Activated T-helper 9 cell treated with anti-CD3 and anti-CD28 coated beads, Interleukin-2, amount 50 U/mL, for 16 hours (primary cell): ENCODE results near the gene CRYBG1.
"Not testable (repeated sequence)": the region's sequence is repeated elsewhere in the genome, so short reads cannot be mapped to it uniquely, and the experiment has no call there.

Source experiments
- DNase-seq: peaks from one replicate; pipeline ENCODE4 v3.0.0-alpha.2; 2020; ENCODE audit warnings: low read depth

Gene CRYBG1

GRCh38 chr6:106372838-106373501 is 12.5 kb downstream of the CRYBG1 start:
- no peak for DNase-seq

DNA sequence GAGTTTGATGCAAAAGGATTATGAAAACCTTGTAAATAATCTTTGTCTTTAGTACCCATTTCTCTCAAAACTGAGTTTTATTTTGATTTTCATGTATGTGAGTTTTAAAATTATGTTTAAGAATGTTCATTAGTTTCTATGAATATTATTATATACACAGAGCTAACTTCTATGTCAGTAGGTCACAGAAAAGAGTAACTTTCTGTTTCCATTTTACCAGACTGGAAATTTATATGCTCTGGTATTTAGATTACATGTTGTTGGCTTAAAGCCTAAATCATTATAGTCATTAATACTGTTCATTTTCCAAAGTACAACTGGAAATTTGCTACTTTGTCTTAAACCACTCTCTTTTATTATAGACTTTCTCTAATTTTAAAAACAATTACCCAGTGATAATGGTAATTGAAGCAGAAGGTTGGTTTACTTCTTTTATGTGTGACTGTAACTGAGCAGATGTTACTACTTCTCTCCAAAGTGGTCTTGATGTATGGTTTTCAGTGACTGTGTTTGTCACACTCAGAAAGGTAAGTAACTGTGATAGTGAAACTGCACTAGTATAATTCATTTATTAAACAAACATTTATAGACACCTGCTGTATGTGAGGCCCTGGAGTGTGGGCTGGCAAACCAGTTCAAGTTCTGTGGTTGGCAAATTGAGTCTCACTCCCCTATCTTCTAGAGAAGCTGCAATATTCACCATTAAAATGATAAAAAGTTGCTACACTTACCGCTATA is 13.2 kb downstream of the CRYBG1 start:
- DNase-seq, result no peak

GRCh38 chr6:106377061-106377540 is 16.6 kb downstream of the CRYBG1 start:
- no peak for DNase-seq

GRCh38 chr6:106379951-106380350 is 19.4 kb downstream of the CRYBG1 start:
- DNase-seq, result no peak

DNA sequence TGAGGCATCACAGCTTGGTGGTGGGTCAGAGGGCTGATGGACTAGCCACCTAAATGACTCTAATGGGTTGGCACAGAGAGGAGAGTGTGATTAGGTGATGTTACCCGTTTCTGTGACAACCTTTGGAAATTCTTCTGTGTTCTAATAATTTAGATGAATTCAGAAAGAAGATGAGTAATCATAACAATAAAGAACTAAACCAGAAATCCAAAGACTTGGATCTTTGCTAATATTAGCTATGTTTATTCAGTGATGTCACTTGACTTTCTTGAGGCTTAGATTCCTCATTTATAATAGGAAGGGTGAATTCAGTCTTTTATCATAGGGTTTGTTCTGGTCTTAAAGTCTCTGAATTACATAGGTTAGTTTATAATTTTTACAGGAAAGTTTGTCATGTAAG is 19.9 kb downstream of the CRYBG1 start:
- DNase-seq, result no peak

- DNase-seq, result no peak
These were observed 20.7 kb downstream of the CRYBG1 start for GRCh38 chr6:106381223-106381622.

GRCh38 chr6:106381881-106382280 is 21.4 kb downstream of the CRYBG1 start:
- DNase-seq, result no peak

- no peak for DNase-seq
These were observed 23.1 kb downstream of the CRYBG1 start for GRCh38 chr6:106383573-106383972.

GRCh38 chr6:106385530-106385929 is 25.0 kb downstream of the CRYBG1 start:
- no peak for DNase-seq

DNA sequence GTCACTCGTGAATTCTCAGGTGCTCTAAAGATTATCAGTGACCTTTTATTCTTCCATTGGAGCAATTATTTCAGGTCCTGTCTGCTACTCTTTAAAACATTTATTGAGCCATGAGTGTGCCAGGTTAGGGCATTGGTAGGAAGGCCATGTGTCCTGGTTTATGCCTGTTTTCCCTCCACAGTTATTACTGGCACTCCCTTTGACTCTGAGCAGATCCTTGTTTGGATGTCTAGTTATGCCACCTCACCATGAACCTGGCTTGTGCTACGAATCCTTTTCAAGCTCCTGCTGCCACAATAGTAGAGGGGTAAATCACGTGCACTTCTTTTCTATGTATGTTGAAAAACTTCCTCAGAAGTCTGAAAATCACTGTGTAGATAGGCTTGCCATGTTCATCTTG is 27.4 kb downstream of the CRYBG1 start:
- no peak for DNase-seq

- DNase-seq, result no peak
These were observed 29.6 kb downstream of the CRYBG1 start for GRCh38 chr6:106390088-106390487.

DNA sequence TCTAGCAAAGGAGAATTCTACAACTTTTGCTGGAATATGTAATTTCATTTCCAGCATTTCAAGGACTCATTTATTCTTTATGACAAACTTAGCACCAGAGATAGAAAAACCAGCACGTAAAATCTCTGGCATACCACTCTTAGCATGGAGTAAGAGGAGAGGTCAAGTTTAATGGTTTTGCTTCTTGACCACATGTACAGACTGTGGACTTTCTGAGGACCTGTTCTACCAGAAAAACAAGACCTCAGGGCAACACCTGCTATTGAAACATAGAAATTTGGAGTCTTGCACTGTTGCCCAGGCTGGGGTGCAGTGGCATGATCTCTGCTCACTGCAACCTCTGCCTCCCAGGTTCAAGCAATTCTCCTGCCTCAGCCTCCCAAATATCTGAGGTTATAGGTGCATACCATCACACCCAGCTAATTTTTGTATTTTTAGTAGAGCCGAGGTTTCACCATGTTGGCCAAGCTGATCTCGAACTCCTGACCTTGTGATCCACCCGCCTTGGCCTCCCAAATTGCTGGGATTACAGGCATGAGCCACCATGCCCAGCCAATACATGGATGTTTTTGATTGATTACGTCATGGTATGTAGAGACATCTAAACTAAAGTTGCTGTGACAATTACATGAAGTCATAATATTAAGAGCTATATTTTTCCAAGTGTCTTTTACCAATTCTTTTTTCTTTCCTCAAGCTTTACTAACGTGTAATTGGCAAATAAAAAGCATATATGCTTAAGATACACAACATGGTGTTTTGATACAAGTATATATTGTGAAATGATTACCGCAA is 36.1 kb downstream of the CRYBG1 start:
- DNase-seq, result no peak

GRCh38 chr6:106397431-106397830 is 36.9 kb downstream of the CRYBG1 start:
- DNase-seq, result no peak

DNA sequence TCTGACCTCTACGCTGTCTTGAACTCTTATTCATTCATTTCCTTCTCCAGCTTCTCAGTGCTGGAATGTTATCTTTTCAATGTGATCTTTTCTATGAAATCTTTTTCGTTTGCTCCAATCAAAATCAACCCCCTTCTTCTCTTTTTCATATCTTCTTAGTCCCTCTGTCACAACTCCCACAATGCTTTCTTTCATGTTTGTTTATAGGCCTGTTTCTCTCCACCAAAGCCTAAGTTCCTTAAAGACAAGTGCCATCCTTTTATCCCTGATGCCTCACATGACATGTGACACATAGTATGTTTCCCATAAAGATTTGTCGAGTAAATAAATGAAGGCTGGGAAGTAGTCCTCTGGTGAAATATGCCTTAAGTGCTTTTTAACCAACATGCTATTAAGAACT is 38.1 kb downstream of the CRYBG1 start:
- DNase-seq, result no peak

- not testable (repeated sequence) for DNase-seq
These were observed 44.5 kb downstream of the CRYBG1 start for GRCh38 chr6:106405044-106405443.

DNA sequence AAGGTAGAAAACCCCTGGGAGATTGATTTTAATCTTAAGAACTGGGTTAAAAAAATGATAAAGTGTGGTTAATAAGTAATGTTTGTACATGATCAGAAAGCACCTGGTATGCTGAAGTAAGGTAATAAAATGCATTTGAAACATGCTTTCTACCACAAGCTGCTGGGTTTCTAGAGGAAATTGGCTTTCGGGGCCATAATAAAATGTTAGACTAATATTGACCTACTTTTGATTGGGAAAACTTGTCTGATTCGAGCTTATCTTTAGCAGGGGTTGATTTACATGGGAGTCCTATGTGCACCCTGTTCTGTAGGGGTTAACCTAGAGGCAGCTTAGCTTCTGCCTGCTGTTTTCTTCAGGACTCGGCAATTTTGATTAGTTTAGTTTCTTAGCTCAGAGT is 50.5 kb downstream of the CRYBG1 start:
- no peak for DNase-seq

- no peak for DNase-seq
These were observed 51.2 kb downstream of the CRYBG1 start for GRCh38 chr6:106411643-106412200.

DNA sequence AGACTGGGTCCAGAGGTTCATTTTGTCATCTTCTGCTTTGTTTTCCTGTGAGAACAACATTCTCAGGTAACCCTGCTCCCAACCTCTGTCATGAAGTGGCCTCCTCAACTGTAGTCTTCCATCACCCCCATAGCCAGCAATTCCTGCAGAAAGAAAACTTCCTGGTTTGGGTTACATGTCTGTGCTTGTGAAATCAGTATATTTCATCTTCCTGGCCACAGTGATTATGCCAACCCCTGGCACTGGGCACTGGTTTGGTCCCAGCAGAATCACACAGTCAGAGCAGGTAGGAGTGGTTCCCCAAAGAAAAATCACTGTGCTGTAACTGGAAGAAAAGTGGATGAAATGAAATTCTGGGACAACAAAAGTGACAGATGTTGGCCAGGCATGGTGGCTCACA is 52.5 kb downstream of the CRYBG1 start:
- no peak for DNase-seq

- no peak for DNase-seq
These were observed 53.2 kb downstream of the CRYBG1 start for GRCh38 chr6:106413722-106414121.

- no peak for DNase-seq
These were observed 55.4 kb downstream of the CRYBG1 start for GRCh38 chr6:106415921-106416320.

GRCh38 chr6:106417572-106418147 is 57.1 kb downstream of the CRYBG1 start:
- DNase-seq, result no peak
